Spleen (tissue), 11 donors: ENCODE results near the gene IGFL1. TPM values are rescaled to one million over a fixed set of nuclear protein-coding genes. Genes with fewer than 3 reads are reported as not detected.
A peak's percentile ranks its signal among the peaks of the same experiment; 100 is the strongest.

Experiments used
- DNase-seq: peaks from one replicate; pipeline ENCODE4 v3.0.0-alpha.2; 2020
- H3K27ac ChIP-seq, 8 donors: fragments of 200-600 bp; sonication (generic) in 7 of 8; 1 replicate in 4 of 8; 2 replicates in 4 of 8; pipeline versions ENCODE4 v1.5.0 to v1.8.0; 2016 to 2021; ENCODE audit warnings: inconsistent platforms in 4 of 8, mild to moderate bottlenecking in 4 of 8, moderate library complexity in 1 of 8
- H3K27me3 ChIP-seq, 7 donors: fragments of 200-600 bp; sonication (generic) in 6 of 7; replicated peaks in 1 of 7; 1 replicate in 4 of 7; 2 replicates in 3 of 7; pipeline versions ENCODE4 v1.5.0 to v1.8.0; 2016 to 2021; ENCODE audit warnings: inconsistent platforms in 3 of 7, mild to moderate bottlenecking in 1 of 7
- H3K36me3 ChIP-seq, 6 donors: fragments of 200-600 bp; sonication (generic) in 5 of 6; 1 replicate in 4 of 6; 2 replicates in 2 of 6; pipeline versions ENCODE4 v1.5.0 to v1.8.0; 2016 to 2021; ENCODE audit warnings: inconsistent platforms in 2 of 6
- H3K4me1 ChIP-seq, 6 donors: fragments of 200-600 bp; sonication (generic) in 5 of 6; 1 replicate in 3 of 6; 2 replicates in 3 of 6; pipeline versions ENCODE4 v1.5.0 to v1.8.0; 2016 to 2021; ENCODE audit warnings: inconsistent platforms in 3 of 6
- H3K4me3 ChIP-seq, 8 donors: fragments of 200-600 bp; sonication (generic) in 7 of 8; 1 replicate in 4 of 8; 2 replicates in 4 of 8; pipeline versions ENCODE4 v1.5.0 to v1.8.0; 2016 to 2021; ENCODE audit warnings: inconsistent platforms in 4 of 8, mild to moderate bottlenecking in 4 of 8, moderate library complexity in 2 of 8
- H3K9me3 ChIP-seq, 8 donors: fragments of 200-600 bp; sonication (generic) in 7 of 8; 1 replicate in 4 of 8; 2 replicates in 4 of 8; pipeline versions ENCODE4 v1.5.0 to v1.8.0; 2016 to 2021; ENCODE audit warnings: inconsistent platforms in 4 of 8
- CTCF ChIP-seq, 11 experiments: fragments of 200-600 bp in 7 of 11; fragments of 450-650 bp in 4 of 11; sonication (generic) in 4 of 11; IDR thresholded peaks in 8 of 11; conservative IDR thresholded peaks in 3 of 11; 1 replicate in 7 of 11; 2 replicates in 4 of 11; pipeline versions ENCODE4 v1.4.0 to v1.8.0; 2016 to 2021; ENCODE audit warnings: antibody characterized with exemption in 11 of 11, inconsistent platforms in 4 of 11, mild to moderate bottlenecking in 1 of 11
- POLR2A ChIP-seq, 3 donors: fragments of 450-650 bp; IDR thresholded peaks; one replicate each; pipeline ENCODE4 v1.5.1; 2017; ENCODE audit warnings: antibody characterized with exemption in 3 of 3, mild to moderate bottlenecking in 1 of 3
- POLR2AphosphoS5 ChIP-seq, 3 donors: sonication (generic); formaldehyde crosslinking; IDR thresholded peaks; one replicate each; pipeline ENCODE4 v1.5.1; 2017; ENCODE audit warnings: antibody characterized with exemption in 3 of 3
- WGBS, 5 donors: extraction: QIAGEN DNeasy Blood & Tissue Kit in 3 of 5; methylation state at CpG; one replicate each; pipeline versions ENCODE4 v1.1.5 to v1.1.7; 2013 to 2018; 5-methylcytosine and 5-hydroxymethylcytosine counted together
- intact Hi-C: fragments of 100-400 bp; cut with DNase I; formaldehyde crosslinking; loops from one replicate; pipeline ENCODE4 v1.15.0; 2023; ENCODE audit warnings: low total_unique reads
- polyA plus RNA-seq, 3 donors: library from polyadenylated mRNA; stranded (reverse); fragments of 200-250 nt; gene quantifications; one replicate each; pipeline ENCODE4 v1.2.1, GENCODE V29; 2013
- total RNA-seq, 7 donors: library from RNA; depleted of rRNA in 3 of 7; stranded (reverse); fragments of >200 nt in 3 of 7; fragmentation: NEBNext Ultra II Directional in 4 of 7; extraction: Animal tissue kit (Norgen Biotek cat#: 25700) in 4 of 7; gene quantifications; one replicate each; pipeline versions ENCODE4 v1.1.0 to v1.2.1, GENCODE V29; 2016 to 2021
- donor health status: healthy with polysubstance abuse.
- donor health status: DM: no; HTN: no; CAD: no; lungs with moderate emphysema.
- donor health status: DM: no; HTN: no; CAD: no.
- donor health status: Bipolar disorder and iron deficiency.
- donor health status: healthy.
- donor health status: DM: no; HTN: no; CAD: no.
- donor health status: DM: yes; HTN: yes; CAD: no.

The IGFL1 gene
- total and polyA plus RNA-seq, 10 donors, result not detected

- no peak overlapping the region for H3K27ac ChIP-seq
- TF ChIP-seq CTCF (IDR thresholded peaks at IDR 0.05 in 8 of 11, conservative IDR thresholded peaks at IDR 0.05 in 3 of 11) (peak; percentile 51 to 91 (median 83)), POLR2A (IDR thresholded peaks at IDR 0.05) (no peak)
- intact Hi-C loops, result loop anchor here (2.0 to 5.0 kb wide), 2 partner anchors 178 to 235 kb away; no protein-coding TSS in a partner anchor
- H3K4me1 ChIP-seq, result peaks cover 0 to 12% (median 4%) of the 10 kb centered on the region in 6 donors
- no peaks in the 10 kb centered on the region for H3K9me3 ChIP-seq
- H3K27me3 ChIP-seq, result peaks cover 0 to 88% (median 9%) of the 10 kb centered on the region in 7 donors
- no peak for DNase-seq
- H3K36me3 ChIP-seq, result no peaks in the 10 kb centered on the region
- H3K4me3 ChIP-seq, result no peak overlapping the region
- 13 to 24% (median 19%) methylated on average over 10 of the region's 10 CpGs for WGBS, 5 donors
Observed at GRCh38 chr19:46265217-46265828, 35.8 kb downstream of the IGFL1 start.

- H3K4me3 ChIP-seq, result no peak overlapping the region
- intact Hi-C loops, result loop anchor here (5.0 kb wide), 1 partner anchor 182 kb away; no protein-coding TSS in a partner anchor
- peaks cover 0 to 88% (median 19%) of the 10 kb centered on the region in 7 donors for H3K27me3 ChIP-seq
- peaks cover 0 to 6% (median 0%) of the 10 kb centered on the region in 6 donors for H3K4me1 ChIP-seq
- H3K36me3 ChIP-seq, result no peaks in the 10 kb centered on the region
- TF ChIP-seq POLR2AphosphoS5 (IDR thresholded peaks at IDR 0.05) (no peak), CTCF (IDR thresholded peaks at IDR 0.05 in 8 of 11, conservative IDR thresholded peaks at IDR 0.05 in 3 of 11) (no peak)
- no peak for DNase-seq
- no peak overlapping the region for H3K27ac ChIP-seq
- no peaks in the 10 kb centered on the region for H3K9me3 ChIP-seq
- 72 to 79% (median 77%) methylated on average over 7 of the region's 7 CpGs for WGBS, 5 donors
Observed at GRCh38 chr19:46269101-46269500, 39.6 kb downstream of the IGFL1 start.

- no peak for DNase-seq
- no peak overlapping the region for H3K27ac ChIP-seq
- intact Hi-C loops, result no loop called here
Observed at GRCh38 chr19:46270521-46271256, 41.1 kb downstream of the IGFL1 start.

More at GRCh38 chr19:46270521-46271256, 41.1 kb downstream of the IGFL1 start:
- no peak for TF ChIP-seq CTCF (IDR thresholded peaks at IDR 0.05 in 8 of 11, conservative IDR thresholded peaks at IDR 0.05 in 3 of 11)
- no peak for TF ChIP-seq POLR2A (IDR thresholded peaks at IDR 0.05)
- no peak for TF ChIP-seq POLR2AphosphoS5 (IDR thresholded peaks at IDR 0.05)
- WGBS, 5 donors, result 26 to 46% (median 34%) methylated on average over 17 of the region's 17 CpGs
- no peaks in the 10 kb centered on the region for H3K9me3 ChIP-seq
- no peaks in the 10 kb centered on the region for H3K36me3 ChIP-seq
- no peaks in the 10 kb centered on the region for H3K4me1 ChIP-seq
- no peak overlapping the region for H3K4me3 ChIP-seq
- H3K27me3 ChIP-seq, result peaks cover 0 to 75% (median 19%) of the 10 kb centered on the region in 7 donors
